Psoas muscle (tissue), 8 donors: Measurements from ENCODE around the gene HLCS. TPM values are rescaled to one million over a fixed set of nuclear protein-coding genes. Genes with fewer than 3 reads are reported as not detected.

Source experiments
- ATAC-seq, 4 donors: fragments of 200-7000 bp; cut with Tn5 transposase; one replicate each; pipeline ENCODE4 v1.9.1; 2020; ENCODE audit warnings: moderate library complexity in 3 of 4, mild to moderate bottlenecking in 2 of 4
- DNase-seq, 2 donors: peaks; one replicate each; pipeline ENCODE4 v3.0.0-alpha.2; 2020
- H3K27ac ChIP-seq: fragments of 200-600 bp; one replicate; pipeline ENCODE4 v1.8.0; 2022
- H3K27me3 ChIP-seq, 3 donors: fragments of 200-600 bp in 1 of 3; one replicate each; pipeline versions ENCODE4 v1.6.1 to v1.8.0; 2013 to 2022; ENCODE audit warnings: low read length in 2 of 3, mild to moderate bottlenecking in 2 of 3, moderate library complexity in 1 of 3; ENCODE audit not compliant: insufficient read depth in 3 of 3
- H3K36me3 ChIP-seq, 2 donors: fragments of 200-600 bp in 1 of 2; one replicate each; pipeline versions ENCODE4 v1.6.1 to v1.8.0; 2013 to 2022; ENCODE audit warnings: low read depth in 1 of 2, mild to moderate bottlenecking in 1 of 2, moderate library complexity in 1 of 2; ENCODE audit not compliant: insufficient read depth in 1 of 2
- H3K4me1 ChIP-seq: fragments of 200-600 bp; one replicate; pipeline ENCODE4 v1.8.0; 2022
- H3K4me3 ChIP-seq: fragments of 200-600 bp; one replicate; pipeline ENCODE4 v1.8.0; 2022; ENCODE audit warnings: mild to moderate bottlenecking
- H3K9me3 ChIP-seq: fragments of 200-600 bp; one replicate; pipeline ENCODE4 v1.8.0; 2022
- whole genome bisulfite sequencing, 3 donors: extraction: QIAGEN DNeasy Blood & Tissue Kit; methylation state at CpG; one replicate each; pipeline versions ENCODE4 v1.1.6 to v1.1.7; 2013; 5-methylcytosine and 5-hydroxymethylcytosine counted together
- intact Hi-C, 2 donors: fragments of 100-400 bp; cut with DNase I; formaldehyde crosslinking; loops; one replicate each; pipeline versions ENCODE4 v1.11.0 to v1.14.2; 2022
- polyA plus RNA-seq, 3 donors: library from polyadenylated mRNA; stranded (reverse); fragments of 200-250 nt; gene quantifications; one replicate each; pipeline ENCODE4 v1.2.3, GENCODE V29; 2013
- total RNA-seq, 4 donors: library from RNA; stranded (reverse); fragmentation: NEBNext Ultra II Directional in 2 of 4; extraction: Animal tissue kit (Norgen Biotek cat#: 25700) in 2 of 4; gene quantifications; one replicate each; pipeline versions ENCODE4 v1.2.1 to v1.2.4, GENCODE V29; 2021 to 2023
- TF ChIP-seq, protein P1 (sequence below): fragments of 200-600 bp; IDR thresholded peaks from one replicate; pipeline ENCODE4 v1.8.0; 2022; ENCODE audit warnings: antibody characterized with exemption
- donor health status: healthy with polysubstance abuse.
- donor health status: DM: no; HTN: no; CAD: no; lungs with moderate emphysema.
- donor health status: Bipolar disorder and iron deficiency.
- donor health status: healthy.
- donor health status: DM: yes; HTN: yes; CAD: no.
- donor health status: DM: no; HTN: no; CAD: no.
- donor health status: DM: no; HTN: no; CAD: no.
- donor health status: DM: yes; HTN: yes; CAD: no.

The HLCS gene
- total and polyA plus RNA-seq, 7 donors = 3.6 to 13.5 (median 8.1) TPM

- ATAC-seq (no peak), DNase-seq (no peak)
- 86 to 92% (median 91%) methylated on average over 4 of the region's 4 CpGs for WGBS, 3 donors
- H3K27me3 ChIP-seq = no peaks in the 10 kb centered on the region
- H3K9me3 ChIP-seq = no peaks in the 10 kb centered on the region
- no peaks in the 10 kb centered on the region for H3K36me3 ChIP-seq
- TF ChIP-seq, protein P1, sequence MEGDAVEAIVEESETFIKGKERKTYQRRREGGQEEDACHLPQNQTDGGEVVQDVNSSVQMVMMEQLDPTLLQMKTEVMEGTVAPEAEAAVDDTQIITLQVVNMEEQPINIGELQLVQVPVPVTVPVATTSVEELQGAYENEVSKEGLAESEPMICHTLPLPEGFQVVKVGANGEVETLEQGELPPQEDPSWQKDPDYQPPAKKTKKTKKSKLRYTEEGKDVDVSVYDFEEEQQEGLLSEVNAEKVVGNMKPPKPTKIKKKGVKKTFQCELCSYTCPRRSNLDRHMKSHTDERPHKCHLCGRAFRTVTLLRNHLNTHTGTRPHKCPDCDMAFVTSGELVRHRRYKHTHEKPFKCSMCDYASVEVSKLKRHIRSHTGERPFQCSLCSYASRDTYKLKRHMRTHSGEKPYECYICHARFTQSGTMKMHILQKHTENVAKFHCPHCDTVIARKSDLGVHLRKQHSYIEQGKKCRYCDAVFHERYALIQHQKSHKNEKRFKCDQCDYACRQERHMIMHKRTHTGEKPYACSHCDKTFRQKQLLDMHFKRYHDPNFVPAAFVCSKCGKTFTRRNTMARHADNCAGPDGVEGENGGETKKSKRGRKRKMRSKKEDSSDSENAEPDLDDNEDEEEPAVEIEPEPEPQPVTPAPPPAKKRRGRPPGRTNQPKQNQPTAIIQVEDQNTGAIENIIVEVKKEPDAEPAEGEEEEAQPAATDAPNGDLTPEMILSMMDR = no peak
- no peaks in the 10 kb centered on the region for H3K4me1 ChIP-seq
- no peak overlapping the region for H3K27ac ChIP-seq
- H3K4me3 ChIP-seq = no peak overlapping the region
- intact Hi-C loops = loop anchor here (5.0 to 10.0 kb wide), 2 partner anchors 106 to 108 kb away; no protein-coding TSS in a partner anchor
Measured at GRCh38 chr21:36852864-36853263, 113.6 kb downstream of the HLCS start.

GRCh38 chr21:36852293-36852692 lies 114.2 kb downstream of the HLCS start:
- intact Hi-C loops = loop anchor here (5.0 to 10.0 kb wide), 2 partner anchors 105 to 107 kb away; no protein-coding TSS in a partner anchor
- TF ChIP-seq, protein P1 = no peak
- Histone ChIP-seq H3K27me3 (no peaks in the 10 kb centered on the region), H3K36me3 (no peaks in the 10 kb centered on the region), H3K4me1 (peaks cover 3% of the 10 kb centered on the region), H3K4me3 (no peak overlapping the region), H3K9me3 (no peaks in the 10 kb centered on the region), H3K27ac (no peak overlapping the region)
- no peak for DNase-seq
- no peak for ATAC-seq
- 56 to 63% (median 58%) methylated on average over 1 of the region's 1 CpG for WGBS, 3 donors

DNA sequence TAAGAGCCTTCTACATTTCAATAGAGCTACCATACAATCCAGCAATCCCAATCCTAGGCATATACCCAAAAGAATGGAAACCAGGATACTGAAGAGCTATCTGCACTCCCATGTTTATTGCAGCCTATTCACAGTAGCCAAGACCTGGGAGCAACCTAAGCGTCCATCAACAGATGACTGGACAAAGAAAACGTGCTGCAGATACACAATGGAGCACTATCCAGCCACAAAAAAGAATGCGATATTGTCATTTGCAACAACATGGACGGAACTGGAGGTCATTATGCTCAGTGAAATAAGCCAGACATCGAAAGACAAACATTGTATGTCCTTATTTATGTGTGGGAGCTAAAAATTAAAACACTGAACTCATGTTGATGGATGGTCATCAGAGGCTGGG lies 115.3 kb downstream of the HLCS start:
- intact Hi-C loops = loop anchor here (5.0 to 10.0 kb wide), 2 partner anchors 104 to 106 kb away; no protein-coding TSS in a partner anchor

DNA sequence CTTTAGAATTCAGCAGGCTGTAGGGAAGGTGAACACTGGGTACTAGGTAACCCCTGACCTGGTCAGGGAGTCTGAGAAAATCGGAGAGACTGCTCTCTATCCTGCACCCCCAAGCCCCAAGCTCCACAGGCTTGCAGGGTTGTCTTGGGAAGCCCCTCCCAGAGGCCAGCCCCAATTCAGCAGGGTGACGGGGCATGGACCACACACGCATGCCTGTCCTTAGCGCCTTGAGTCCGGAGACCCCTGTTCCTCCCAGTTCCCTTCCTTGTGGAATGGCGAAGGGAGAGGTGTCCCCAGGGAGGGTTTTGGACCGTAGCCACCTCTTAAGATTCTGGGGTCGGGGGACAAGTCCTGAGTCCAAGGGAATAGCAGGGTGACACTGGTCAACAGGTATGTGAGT lies 116.1 kb downstream of the HLCS start:
- no peaks in the 10 kb centered on the region for H3K9me3 ChIP-seq
- H3K27ac ChIP-seq = no peak overlapping the region
- 92 to 94% (median 92%) methylated on average over 8 of the region's 8 CpGs for WGBS, 3 donors
- ATAC-seq (no peak), DNase-seq (no peak)
- H3K36me3 ChIP-seq = no peaks in the 10 kb centered on the region
- TF ChIP-seq, protein P1 = no peak
- intact Hi-C loops = loop anchor here (5.0 to 10.0 kb wide), 2 partner anchors 103 to 106 kb away; no protein-coding TSS in a partner anchor
- no peak overlapping the region for H3K4me3 ChIP-seq
- no peaks in the 10 kb centered on the region for H3K27me3 ChIP-seq
- H3K4me1 ChIP-seq = peaks cover 7% of the 10 kb centered on the region

More for the DNA sequence above, 115.3 kb downstream of the HLCS start:
- 96 to 98% (median 97%) methylated on average over 5 of the region's 5 CpGs for WGBS, 3 donors
- ATAC-seq (no peak), DNase-seq (no peak)
- TF ChIP-seq, protein P1 = no peak
- peaks cover 7% of the 10 kb centered on the region for H3K4me1 ChIP-seq
- H3K9me3 ChIP-seq = no peaks in the 10 kb centered on the region
- no peak overlapping the region for H3K27ac ChIP-seq
- no peaks in the 10 kb centered on the region for H3K36me3 ChIP-seq
- H3K4me3 ChIP-seq = no peak overlapping the region
- no peaks in the 10 kb centered on the region for H3K27me3 ChIP-seq
